Cerebellar cortex (tissue), 1 donor: ENCODE measurements around the gene EXOSC6.
"Not testable (repeated sequence)": the region's sequence is repeated elsewhere in the genome, so short reads cannot be mapped to it uniquely, and the experiment has no call there.

Source experiments
- DNase-seq: peaks from one replicate; pipeline ENCODE4 v3.0.0-alpha.2; 2015; ENCODE audit warnings: low spot score

Gene EXOSC6

GRCh38 chr16:70251629-70252354 lies at the start of gene EXOSC6:
TSS of gene EXOSC6 (minus strand) at chr16:70251940. CDS start at chr16:70251900, 40 bp downstream.
- peak; percentile 92 for DNase-seq

DNA sequence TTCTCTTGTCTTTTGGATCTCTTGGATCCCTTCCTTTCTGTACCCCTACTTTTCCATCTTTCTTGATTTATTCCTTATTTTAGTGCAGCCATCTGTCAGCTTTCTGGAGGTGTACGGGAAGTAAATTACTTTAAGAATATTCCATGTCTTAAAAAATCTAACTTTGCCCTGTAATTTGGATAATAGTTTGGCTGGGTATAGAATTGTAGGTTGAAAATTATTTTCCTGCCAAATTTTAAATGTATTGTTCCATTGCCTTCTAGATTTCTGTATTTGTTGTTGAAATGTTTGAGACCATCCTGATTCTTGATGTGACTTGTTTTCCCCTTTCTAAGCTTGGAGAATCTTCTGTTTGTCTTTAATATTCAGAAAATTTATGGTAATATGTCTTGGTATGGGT lies 49.4 kb upstream of the EXOSC6 start:
- DNase-seq = no peak

GRCh38 chr16:70298988-70299938 lies 47.5 kb upstream of the EXOSC6 start, which contains the start of gene DDX19B:
TSS of gene DDX19B (plus strand) at chr16:70299186. CDS start at chr16:70299298, 112 bp downstream.
- DNase-seq = peak; percentile 87

DNA sequence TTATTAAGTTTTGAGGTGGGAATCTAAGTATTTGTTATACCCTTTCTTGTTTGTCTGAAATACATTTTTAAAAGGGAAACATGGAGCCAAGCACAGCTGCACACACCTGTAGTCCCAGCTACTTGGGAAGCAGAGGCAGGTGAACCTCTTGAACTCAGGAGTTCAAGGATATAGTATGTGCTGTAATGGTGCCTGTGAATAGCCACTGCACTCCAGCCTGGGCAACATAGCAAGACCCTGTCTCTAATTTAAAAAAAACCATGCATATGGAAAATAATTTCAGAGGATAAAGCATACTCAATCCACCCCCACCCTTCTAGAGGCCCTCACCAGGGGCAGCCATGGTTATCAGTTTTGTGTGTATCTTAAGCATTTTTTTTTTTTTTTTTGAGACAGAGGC lies 43.9 kb upstream of the EXOSC6 start:
- DNase-seq = no peak

DNA sequence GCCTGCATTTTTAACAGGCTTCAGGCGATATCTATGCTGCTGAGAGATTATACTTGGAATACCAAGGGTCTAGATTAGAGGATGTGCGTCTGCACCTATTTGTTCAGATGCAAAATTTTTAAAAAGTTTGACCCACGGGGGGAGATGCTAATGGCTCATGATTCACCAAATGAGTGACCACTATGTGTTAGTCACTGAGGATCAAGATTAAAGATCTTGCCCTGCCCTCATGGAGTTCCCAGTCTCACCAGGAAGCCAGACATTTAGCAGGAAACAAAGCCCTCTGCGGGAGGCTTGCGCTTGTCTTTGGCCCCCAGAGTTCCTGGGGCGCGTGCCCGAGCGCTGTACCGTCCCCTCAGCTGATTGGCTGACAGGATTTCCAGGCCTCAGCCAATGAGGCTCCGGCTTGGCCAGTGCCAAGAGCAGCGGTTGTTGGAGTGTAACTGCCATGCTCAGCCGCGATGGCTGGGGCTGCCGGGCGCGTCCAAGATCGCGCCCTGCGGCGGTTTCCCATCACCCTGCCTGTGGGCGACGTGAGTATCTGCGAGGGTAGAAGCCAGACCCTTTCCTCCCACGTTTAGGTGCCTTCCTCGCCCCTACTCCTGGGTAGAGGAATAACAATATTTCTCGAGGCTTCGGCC lies 42.8 kb upstream of the EXOSC6 start:
- DNase-seq = no peak

- DNase-seq = not testable (repeated sequence)
Measured at GRCh38 chr16:70292148-70292547, 40.4 kb upstream of the EXOSC6 start.

GRCh38 chr16:70290949-70291519 lies 39.3 kb upstream of the EXOSC6 start:
- no peak for DNase-seq

DNA sequence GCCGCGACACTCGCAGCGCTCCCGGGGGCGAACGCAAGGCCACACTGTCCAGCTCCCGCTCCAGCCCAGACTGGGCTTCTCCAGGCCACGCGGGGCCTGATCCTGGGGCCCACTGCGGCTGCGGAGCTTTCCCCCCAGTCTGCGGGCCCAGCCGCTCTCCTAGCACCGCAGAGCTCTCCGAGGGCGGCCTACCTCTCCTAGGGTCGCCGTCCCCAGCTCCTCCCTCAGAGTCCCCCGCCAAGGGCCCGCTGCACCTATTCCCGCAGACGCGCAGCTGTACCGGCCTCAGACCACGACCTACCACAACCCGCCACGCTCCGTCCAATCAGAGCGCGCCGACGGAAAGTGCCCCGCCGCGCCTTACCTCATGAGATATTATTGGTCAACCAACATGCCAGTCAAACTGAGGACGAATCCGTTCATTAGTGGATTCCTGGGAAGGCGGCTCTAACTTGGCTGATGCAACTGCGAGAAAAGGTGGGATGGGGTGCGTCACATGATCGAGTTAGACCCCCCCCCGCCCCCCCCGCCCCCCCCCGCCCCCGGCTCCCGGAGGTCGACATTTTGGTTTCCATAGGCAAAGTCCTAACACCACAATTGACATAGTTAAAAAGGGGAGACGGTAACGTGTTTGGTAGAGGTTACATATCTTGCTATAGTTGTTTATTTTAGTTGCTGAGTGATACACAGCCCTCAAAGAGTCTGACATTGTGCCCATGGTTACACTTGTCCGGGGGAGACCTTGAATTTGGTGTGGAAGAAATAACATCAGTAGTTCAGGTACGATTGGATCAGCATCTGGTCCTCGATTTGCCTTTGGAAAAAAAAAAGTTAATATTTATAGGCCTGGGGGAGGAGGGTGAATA lies 37.7 kb upstream of the EXOSC6 start, which contains the start of gene AARS1:
Gene AARS1 (minus strand): TSS at position 278 of the 866 bp plus-strand sequence. CDS start 6,743 bp downstream, outside the sequence.
- peak; percentile 99 for DNase-seq

DNA sequence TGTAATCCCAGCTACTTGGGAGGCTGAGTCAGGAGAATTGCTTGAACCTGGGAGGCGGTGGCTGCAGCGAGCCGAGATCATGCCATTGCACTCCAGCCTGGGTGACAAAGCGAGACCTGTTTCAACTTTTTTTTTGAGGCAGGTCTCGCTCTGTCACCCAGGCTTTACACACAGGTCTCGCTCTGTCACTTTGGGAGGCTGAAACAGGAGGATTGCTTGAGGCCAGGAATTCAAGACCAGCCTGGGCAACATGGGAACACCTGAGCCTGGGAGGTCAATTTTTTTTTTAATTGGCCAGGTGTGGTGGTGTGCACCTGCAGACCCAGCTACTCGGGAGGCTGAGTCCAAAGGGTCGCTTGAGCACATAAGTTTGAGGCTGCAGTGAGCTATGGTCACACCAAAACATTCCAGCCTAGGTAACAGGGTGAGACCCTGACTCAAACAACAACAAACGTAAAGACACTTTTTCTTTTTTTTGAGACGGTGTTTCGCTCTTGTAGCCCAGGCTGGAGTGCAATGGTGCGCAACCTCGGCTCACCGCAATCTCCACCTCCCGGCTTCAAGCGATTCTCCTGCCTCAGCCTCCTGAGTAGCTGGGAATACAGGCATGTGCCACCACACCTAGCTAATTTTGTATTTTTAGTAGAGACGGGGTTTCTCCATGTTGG lies 35.7 kb upstream of the EXOSC6 start:
- DNase-seq = not testable (repeated sequence)

DNA sequence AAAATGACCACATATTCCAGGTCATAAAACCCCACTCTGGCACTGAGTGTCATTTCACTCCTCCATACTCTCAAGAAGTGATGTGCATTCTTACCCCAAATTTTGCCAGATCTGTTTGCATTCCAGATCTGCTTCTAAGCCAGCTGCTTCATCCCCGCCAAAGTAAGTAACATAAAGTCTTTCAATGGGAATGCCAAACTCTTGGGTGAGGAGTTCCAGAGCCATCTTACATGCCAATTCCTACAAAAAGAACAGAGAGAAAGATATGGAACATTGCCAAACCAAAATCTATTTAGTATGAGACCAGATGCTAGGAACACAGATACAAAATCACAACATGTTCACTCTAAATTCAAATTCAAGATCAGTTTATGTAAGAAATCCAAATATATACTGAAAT lies 24.7 kb upstream of the EXOSC6 start:
- no peak for DNase-seq

DNA sequence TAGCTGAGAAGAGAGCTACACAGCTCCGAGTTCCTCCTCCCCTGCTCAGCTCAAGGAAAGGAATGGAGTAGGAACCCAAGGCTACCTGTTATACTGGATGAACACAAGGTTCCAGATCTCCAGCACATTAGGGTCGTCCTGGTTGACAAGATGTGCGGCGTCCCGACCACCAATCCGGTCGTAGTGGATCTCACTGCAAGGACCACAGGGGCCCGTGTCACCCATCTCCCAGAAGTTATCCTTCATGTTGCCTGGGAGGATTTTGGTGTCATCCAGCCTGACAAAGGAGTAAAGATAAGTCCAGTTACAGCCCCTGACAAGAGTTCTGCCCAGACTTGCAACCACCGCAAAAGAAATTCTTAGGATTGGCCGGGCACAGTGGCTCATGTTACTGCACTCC lies 20.0 kb upstream of the EXOSC6 start:
- DNase-seq = no peak

DNA sequence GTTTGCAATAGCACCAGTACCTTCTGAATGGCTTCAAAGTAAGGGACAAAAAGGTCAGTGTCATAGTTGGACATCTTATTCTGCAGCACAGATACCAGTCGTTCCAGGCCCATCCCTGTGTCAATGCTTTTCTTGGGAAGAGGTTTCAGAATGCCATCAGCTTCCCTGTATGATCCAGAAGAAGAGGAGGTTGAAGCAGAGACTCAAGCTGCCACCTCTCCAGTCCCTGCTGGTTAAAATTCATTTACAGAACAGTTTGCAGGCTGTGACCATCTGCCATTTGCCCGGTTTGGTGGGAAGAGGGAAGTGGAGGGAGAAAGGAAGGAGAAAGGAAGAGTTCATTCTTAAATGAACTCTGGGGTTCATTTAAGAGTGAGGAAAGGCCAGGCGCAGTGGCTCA lies 18.4 kb upstream of the EXOSC6 start:
- peak; percentile 52 for DNase-seq

GRCh38 chr16:70269471-70269870 lies 17.7 kb upstream of the EXOSC6 start:
- no peak for DNase-seq

GRCh38 chr16:70267922-70268321 lies 16.2 kb upstream of the EXOSC6 start:
- DNase-seq = not testable (repeated sequence)

GRCh38 chr16:70267516-70267915 lies 15.8 kb upstream of the EXOSC6 start:
- DNase-seq = peak; percentile 61

GRCh38 chr16:70259903-70260302 lies 8.2 kb upstream of the EXOSC6 start:
- DNase-seq = not testable (repeated sequence)

DNA sequence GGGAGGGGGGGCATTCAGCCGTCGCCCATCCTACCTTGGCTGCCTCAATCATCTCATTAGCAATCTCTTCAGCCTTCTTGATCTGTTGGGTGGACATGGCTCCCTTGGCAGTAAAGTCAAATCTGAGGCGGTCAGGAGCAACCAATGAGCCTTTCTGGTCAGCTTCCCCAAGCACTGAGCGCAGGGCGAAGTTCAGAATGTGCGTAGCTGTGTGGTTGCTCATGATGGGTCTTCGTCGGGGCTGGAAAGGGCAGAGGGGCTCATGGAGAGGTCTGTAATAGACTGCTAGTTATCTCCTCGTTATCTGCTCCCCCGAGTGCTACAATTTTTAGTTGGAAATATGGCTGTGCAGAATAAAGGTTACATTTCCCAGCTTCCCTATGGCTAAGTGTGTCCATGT lies 7.2 kb upstream of the EXOSC6 start:
- DNase-seq = no peak

DNA sequence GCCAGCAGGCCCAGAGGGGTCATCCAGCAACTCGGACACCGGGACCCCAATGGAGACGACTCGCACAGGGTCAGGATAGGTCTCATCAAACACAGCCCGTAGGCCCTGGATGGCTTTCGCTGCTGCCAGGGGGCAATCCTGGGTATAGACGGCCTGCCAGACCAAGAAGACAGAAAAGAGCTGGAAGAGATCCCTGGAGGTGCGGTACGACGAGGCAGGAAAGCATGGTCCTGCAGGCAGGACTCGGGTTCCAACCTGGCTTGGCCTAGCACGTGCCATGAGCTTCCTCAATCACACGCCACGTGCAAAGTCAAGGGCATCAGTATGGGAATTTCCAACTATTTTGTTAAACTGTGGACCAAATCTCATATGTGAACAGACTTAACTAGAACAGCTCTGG lies 6.3 kb upstream of the EXOSC6 start:
- DNase-seq = no peak

DNA sequence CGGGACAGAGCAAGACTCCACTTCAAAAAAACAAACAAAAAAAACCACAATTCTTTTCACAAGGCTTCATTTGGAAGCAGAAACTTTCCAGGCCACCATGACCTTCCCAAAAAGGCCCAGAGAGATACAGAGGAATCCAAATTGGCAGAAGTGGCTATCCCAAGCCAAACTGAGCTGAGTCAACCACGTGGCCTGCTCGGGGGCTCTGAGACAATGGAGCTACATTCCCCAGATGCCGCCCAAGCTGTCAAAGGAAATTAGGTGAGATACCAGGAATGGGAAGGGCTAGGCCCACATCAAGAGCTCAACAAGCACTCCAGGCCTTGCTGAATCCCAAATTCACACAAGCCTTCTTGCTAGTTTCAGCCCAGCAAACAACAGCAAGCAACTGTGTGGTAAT lies 5.7 kb upstream of the EXOSC6 start:
- DNase-seq = no peak

DNA sequence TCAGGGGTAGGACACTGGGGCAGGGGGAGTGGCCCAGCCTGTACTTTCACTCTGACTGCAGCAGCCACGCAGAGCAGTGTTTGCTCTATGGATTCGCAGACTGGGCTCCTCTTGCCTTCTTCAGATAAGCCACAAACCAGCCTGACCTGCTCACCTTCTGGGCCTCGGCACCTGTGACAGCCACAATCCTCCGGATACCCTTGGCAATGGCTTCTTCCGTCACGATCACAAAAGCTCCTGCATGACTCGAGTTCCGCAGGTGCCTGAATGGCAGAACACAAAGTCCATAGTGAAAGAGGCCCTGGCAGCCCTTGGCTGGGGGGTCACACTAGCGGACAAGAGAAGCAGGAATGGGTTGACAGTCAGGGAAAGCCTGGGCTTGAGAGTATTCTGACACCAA lies 3.8 kb upstream of the EXOSC6 start:
- no peak for DNase-seq

DNA sequence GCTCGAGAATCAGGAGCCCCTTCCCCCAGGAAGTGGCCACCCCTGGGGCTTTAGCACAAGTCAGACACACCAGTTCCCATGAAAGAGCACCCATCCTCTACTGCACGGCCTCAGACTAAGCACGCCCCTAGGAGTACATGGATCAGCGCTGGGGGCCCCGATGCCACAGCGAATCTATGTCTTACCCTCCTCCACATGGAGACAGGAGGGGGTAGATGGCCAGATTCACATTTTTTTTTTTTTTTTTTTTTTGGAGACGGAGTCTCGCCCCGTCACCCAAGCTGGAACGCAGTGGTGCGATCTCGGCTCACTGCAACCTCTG lies 3.2 kb upstream of the EXOSC6 start:
- no peak for DNase-seq
